ENCODE measurements around the gene SORCS2.

DNA sequence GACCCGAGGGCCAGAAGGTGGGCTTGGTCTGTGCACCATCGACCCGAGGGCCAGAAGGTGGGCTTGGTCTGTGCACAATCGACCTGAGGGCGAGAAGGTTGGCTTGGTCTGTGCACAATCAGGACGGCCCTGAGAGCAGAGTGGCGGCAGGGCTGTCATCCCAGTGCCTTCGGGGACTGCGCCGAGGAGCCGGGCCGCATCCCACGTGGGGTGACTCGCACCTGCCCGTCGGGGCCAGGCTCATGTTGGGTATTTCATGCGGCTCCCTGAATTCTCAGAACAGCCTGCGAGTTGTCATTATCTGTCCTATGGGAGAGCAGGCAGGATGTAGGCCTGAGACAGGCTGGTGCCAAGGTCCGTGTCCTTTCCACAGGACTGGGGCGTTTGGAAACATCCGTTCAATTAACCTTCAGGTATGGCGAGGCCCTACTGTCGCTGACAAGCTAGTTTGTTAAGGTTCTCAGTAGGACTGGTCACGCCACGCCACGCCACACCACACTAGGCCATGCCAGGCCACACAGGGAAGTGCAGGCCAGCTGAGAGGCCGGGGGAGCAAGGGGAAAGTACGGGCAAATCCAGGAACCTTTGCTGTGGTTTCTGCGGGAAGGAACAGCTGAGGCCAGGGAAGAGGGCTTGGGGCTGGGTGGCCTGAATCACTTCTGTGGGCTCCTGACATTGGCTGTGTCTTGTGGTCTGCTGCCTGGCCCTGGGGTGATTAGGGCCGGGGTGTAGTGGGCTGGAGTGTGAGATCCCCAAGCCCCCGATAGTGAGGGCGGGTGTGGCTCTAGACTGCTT lies 564.4 kb downstream of the SORCS2 start:
- TF ChIP-seq ZNF510 (tag by site-specific recombination; IDR thresholded peaks at IDR 0.05; ENCODE audit: insufficient replicate concordance), result no peak
- TF ChIP-seq, protein P1, sequence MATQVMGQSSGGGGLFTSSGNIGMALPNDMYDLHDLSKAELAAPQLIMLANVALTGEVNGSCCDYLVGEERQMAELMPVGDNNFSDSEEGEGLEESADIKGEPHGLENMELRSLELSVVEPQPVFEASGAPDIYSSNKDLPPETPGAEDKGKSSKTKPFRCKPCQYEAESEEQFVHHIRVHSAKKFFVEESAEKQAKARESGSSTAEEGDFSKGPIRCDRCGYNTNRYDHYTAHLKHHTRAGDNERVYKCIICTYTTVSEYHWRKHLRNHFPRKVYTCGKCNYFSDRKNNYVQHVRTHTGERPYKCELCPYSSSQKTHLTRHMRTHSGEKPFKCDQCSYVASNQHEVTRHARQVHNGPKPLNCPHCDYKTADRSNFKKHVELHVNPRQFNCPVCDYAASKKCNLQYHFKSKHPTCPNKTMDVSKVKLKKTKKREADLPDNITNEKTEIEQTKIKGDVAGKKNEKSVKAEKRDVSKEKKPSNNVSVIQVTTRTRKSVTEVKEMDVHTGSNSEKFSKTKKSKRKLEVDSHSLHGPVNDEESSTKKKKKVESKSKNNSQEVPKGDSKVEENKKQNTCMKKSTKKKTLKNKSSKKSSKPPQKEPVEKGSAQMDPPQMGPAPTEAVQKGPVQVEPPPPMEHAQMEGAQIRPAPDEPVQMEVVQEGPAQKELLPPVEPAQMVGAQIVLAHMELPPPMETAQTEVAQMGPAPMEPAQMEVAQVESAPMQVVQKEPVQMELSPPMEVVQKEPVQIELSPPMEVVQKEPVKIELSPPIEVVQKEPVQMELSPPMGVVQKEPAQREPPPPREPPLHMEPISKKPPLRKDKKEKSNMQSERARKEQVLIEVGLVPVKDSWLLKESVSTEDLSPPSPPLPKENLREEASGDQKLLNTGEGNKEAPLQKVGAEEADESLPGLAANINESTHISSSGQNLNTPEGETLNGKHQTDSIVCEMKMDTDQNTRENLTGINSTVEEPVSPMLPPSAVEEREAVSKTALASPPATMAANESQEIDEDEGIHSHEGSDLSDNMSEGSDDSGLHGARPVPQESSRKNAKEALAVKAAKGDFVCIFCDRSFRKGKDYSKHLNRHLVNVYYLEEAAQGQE (tag by site-specific recombination; IDR thresholded peaks at IDR 0.05), result no peak

Data from HEK293 (cell line).